K562 (cell line): Measurements from ENCODE around the gene TFEB. TPM values are rescaled to one million over a fixed set of nuclear protein-coding genes. Genes with fewer than 3 reads are reported as not detected.

ENCODE experiments used
- CBX8 ChIP-seq: fragments of 200-600 bp; sonication (generic); IDR thresholded peaks from 2 replicates; pipeline ENCODE4 v1.6.1; 2012; ENCODE audit warnings: borderline replicate concordance, mixed run types, low read depth, mild to moderate bottlenecking, moderate library complexity, mixed read lengths, low read length, control low read depth, inconsistent platforms; ENCODE audit not compliant: poor library complexity, severe bottlenecking; ENCODE audit errors: extremely low read depth
- CREB3L1 ChIP-seq: fragments of 450-650 bp; IDR thresholded peaks from 2 replicates; pipeline ENCODE4 v1.6.1; 2014; ENCODE audit warnings: low read depth, mild to moderate bottlenecking, moderate library complexity, borderline replicate concordance
- GABPB1 ChIP-seq: sonication (generic); formaldehyde crosslinking; IDR thresholded peaks from 2 replicates; pipeline ENCODE4 v1.8.0; 2022; ENCODE audit warnings: mild to moderate bottlenecking, missing genetic modification reagents
- JUND ChIP-seq, 2 experiments: IDR thresholded peaks; 2 replicates in 1 of 2; 3 replicates in 1 of 2; pipeline ENCODE4 v1.6.1; 2011; ENCODE audit warnings: borderline replicate concordance in 2 of 2, low read depth in 2 of 2, low read length in 2 of 2, improper control_type of control experiment in 1 of 2, missing biosample characterization in 1 of 2, missing genetic modification characterization in 1 of 2, missing genetic modification reagents in 1 of 2
- KLF10 ChIP-seq: fragments of 250-450 bp; sonication (Bioruptor Pico); IDR thresholded peaks from 2 replicates; pipeline ENCODE4 v1.6.1; 2021; ENCODE audit warnings: matching md5 sums
- LEF1 ChIP-seq: fragments of 450-650 bp; IDR thresholded peaks from 2 replicates; pipeline ENCODE4 v1.6.1; 2016; ENCODE audit warnings: mild to moderate bottlenecking
- MCM2 ChIP-seq: fragments of 450-650 bp; IDR thresholded peaks from 2 replicates; pipeline ENCODE4 v1.6.1; 2017; ENCODE audit warnings: low read depth, mild to moderate bottlenecking
- NCOA2 ChIP-seq, 2 experiments: fragments of 450-650 bp; IDR thresholded peaks; 2 replicates each; pipeline ENCODE4 v1.6.1; 2018; ENCODE audit warnings: mild to moderate bottlenecking in 2 of 2, moderate library complexity in 1 of 2; ENCODE audit not compliant: partially characterized antibody in 2 of 2
- NCOA6 ChIP-seq: fragments of 450-650 bp; IDR thresholded peaks from 2 replicates; pipeline ENCODE4 v1.6.1; 2017; ENCODE audit warnings: mild to moderate bottlenecking
- NR2C1 ChIP-seq, 2 experiments: fragments of 450-650 bp; IDR thresholded peaks; 2 replicates each; pipeline ENCODE4 v1.6.1; 2017; ENCODE audit warnings: mild to moderate bottlenecking in 2 of 2, antibody characterized with exemption in 1 of 2, inconsistent platforms in 1 of 2, missing compliant biosample characterization in 1 of 2, missing genetic modification characterization in 1 of 2
- RNF2 ChIP-seq: sonication (generic); IDR thresholded peaks from 2 replicates; pipeline ENCODE4 v1.6.1; 2016
- SPI1 ChIP-seq: IDR thresholded peaks from 2 replicates; pipeline ENCODE4 v1.6.1; 2011; ENCODE audit warnings: low read depth, low read length, control low read depth, borderline replicate concordance
- ZNF224 ChIP-seq: sonication (generic); formaldehyde crosslinking; IDR thresholded peaks from 2 replicates; pipeline ENCODE4 v1.8.0; 2022; ENCODE audit warnings: mild to moderate bottlenecking, missing genetic modification reagents
- ZNF408 ChIP-seq: fragments of 250-450 bp; sonication (Bioruptor Pico); IDR thresholded peaks from 2 replicates; pipeline ENCODE4 v1.4.0; 2020; ENCODE audit warnings: low read depth, mild to moderate bottlenecking, moderate library complexity
- ZNF41 ChIP-seq: fragments of 250-450 bp; sonication (Bioruptor Pico); conservative IDR thresholded peaks from 2 replicates; pipeline ENCODE4 v1.4.0; 2020; ENCODE audit warnings: mild to moderate bottlenecking
- ZNF518B ChIP-seq: fragments of 250-450 bp; sonication (Bioruptor Pico); IDR thresholded peaks from 2 replicates; pipeline ENCODE4 v1.5.0; 2021; ENCODE audit warnings: mild to moderate bottlenecking, moderate library complexity
- polyA plus RNA-seq, 8 experiments: library from polyadenylated mRNA; depleted of rRNA in 4 of 8; stranded (reverse) in 5 of 8; unstranded in 3 of 8; fragments of >200 nt; fragmentation: Nextera tagmentation in 2 of 8; fragmentation: Illumina TruSeq in 1 of 8; extraction: Ambion mirVana in 2 of 8; extraction: Trizol in 1 of 8; gene quantifications; 2 replicates each; pipeline versions ENCODE4 v1.2.1 to v1.2.3, GENCODE V29; 2011 to 2014; ENCODE audit warnings: inconsistent platforms in 1 of 8, missing spikeins in 1 of 8
- total RNA-seq, 7 experiments: library from RNA; depleted of rRNA in 6 of 7; stranded (reverse); fragments of >200 nt in 6 of 7; fragmentation: Illumina TruSeq in 2 of 7; extraction: Trizol in 2 of 7; gene quantifications; 2 replicates each; pipeline versions ENCODE4 v1.2.1 to v1.2.3, GENCODE V29; 2011 to 2021; ENCODE audit warnings: low replicate concordance in 1 of 7
- TF ChIP-seq, protein P1 (sequence below): sonication (generic); formaldehyde crosslinking; IDR thresholded peaks from 2 replicates; pipeline ENCODE4 v1.8.1; 2023; ENCODE audit warnings: mild to moderate bottlenecking, missing genetic modification reagents
- TF ChIP-seq, protein P2 (sequence below): fragments of 450-650 bp; formaldehyde crosslinking; IDR thresholded peaks from 2 replicates; pipeline ENCODE4 v1.4.0; 2022; ENCODE audit warnings: missing genetic modification characterization

Gene TFEB
- total and polyA plus RNA-seq, 9 of the 15 experiments (the other 6 are each of a cell fraction or from before 2014, with no cell fraction given), result 0.04 to 4.7 (median 2.0) TPM

DNA sequence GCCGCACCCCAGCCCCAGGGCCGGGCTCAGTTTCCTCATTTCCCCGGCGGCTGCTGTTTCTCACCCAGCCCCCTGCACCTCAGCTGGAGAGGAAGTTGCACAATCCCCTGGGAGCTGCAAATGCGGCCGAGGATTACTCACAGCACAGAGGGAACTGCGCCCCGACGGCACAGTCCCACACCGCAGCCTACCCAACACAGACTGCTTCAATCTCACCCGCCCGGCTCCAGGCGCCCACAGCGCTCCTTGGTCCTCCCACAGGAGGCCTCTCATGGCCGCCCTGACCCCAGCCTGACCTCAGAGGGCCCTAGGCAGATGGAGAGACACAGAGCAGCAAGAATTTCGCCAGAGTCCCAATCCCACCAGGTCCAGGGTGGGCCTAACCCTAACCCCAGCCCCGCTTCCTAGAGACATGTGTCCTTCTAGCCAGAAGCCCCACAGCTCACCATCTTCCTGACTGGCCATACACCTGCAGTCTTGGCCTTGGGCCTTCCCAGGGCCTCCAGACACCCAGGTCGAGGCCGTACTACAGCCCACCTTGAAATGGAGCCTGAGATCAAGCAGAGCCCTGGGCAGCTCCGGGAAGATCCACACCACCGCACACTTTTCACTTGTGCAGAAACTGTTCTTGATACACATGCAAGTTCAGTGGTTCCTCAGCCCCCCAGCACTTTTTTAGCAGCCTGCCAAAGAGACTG, 11.7 kb downstream of the TFEB start (continued):
- TF ChIP-seq, protein P1, sequence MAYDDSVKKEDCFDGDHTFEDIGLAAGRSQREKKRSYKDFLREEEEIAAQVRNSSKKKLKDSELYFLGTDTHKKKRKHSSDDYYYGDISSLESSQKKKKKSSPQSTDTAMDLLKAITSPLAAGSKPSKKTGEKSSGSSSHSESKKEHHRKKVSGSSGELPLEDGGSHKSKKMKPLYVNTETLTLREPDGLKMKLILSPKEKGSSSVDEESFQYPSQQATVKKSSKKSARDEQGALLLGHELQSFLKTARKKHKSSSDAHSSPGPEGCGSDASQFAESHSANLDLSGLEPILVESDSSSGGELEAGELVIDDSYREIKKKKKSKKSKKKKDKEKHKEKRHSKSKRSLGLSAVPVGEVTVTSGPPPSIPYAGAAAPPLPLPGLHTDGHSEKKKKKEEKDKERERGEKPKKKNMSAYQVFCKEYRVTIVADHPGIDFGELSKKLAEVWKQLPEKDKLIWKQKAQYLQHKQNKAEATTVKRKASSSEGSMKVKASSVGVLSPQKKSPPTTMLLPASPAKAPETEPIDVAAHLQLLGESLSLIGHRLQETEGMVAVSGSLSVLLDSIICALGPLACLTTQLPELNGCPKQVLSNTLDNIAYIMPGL (CRISPR knock-in tag), result no peak
- TF ChIP-seq GABPB1, result peak; percentile 88
- TF ChIP-seq RNF2, result no peak
- TF ChIP-seq ZNF518B (CRISPR knock-in tag), result no peak
- TF ChIP-seq ZNF41 (CRISPR knock-in tag), result no peak
- no peak for TF ChIP-seq ZNF408 (CRISPR knock-in tag)
- TF ChIP-seq MCM2, result no peak
- TF ChIP-seq CREB3L1, result no peak
- no peak for TF ChIP-seq LEF1
- TF ChIP-seq KLF10 (CRISPR knock-in tag), result no peak
- TF ChIP-seq, protein P2, sequence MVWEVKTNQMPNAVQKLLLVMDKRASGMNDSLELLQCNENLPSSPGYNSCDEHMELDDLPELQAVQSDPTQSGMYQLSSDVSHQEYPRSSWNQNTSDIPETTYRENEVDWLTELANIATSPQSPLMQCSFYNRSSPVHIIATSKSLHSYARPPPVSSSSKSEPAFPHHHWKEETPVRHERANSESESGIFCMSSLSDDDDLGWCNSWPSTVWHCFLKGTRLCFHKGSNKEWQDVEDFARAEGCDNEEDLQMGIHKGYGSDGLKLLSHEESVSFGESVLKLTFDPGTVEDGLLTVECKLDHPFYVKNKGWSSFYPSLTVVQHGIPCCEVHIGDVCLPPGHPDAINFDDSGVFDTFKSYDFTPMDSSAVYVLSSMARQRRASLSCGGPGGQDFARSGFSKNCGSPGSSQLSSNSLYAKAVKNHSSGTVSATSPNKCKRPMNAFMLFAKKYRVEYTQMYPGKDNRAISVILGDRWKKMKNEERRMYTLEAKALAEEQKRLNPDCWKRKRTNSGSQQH, result no peak
- peak; percentile 49; the same call in 1 of the 2 replicates for TF ChIP-seq NCOA6
- peak; percentile 50; the same call in 1 of the 2 replicates for TF ChIP-seq JUND (IDR thresholded peaks at IDR 0.05; ENCODE audit: borderline replicate concordance, low read depth, low read length)
- peak; percentile 30; the same call in 1 of the 3 replicates for TF ChIP-seq JUND (tag; IDR thresholded peaks at IDR 0.05; ENCODE audit: borderline replicate concordance, low read depth, low read length)
- TF ChIP-seq ZNF224 (CRISPR knock-in tag), result no peak
- no peak for TF ChIP-seq CBX8
- no peak for TF ChIP-seq NCOA2 (IDR thresholded peaks at IDR 0.05; ENCODE audit: partially characterized antibody in 2 of 2)
- TF ChIP-seq NR2C1 (IDR thresholded peaks at IDR 0.05), result no peak
- no peak for TF ChIP-seq NR2C1 (tag; IDR thresholded peaks at IDR 0.05)
- peak; percentile 69; the same call in 1 of the 2 replicates for TF ChIP-seq SPI1
